Esophagus (tissue), 2 donors: ENCODE results near the gene MRPS6. TPM values are rescaled to one million over a fixed set of nuclear protein-coding genes. Genes with fewer than 3 reads are reported as not detected.

Source experiments
- H3K27ac ChIP-seq, 2 donors: one replicate each; pipeline ENCODE4 v1.5.1; 2013; ENCODE audit warnings: low read depth in 2 of 2, mild to moderate bottlenecking in 2 of 2, inconsistent platforms in 1 of 2, low read length in 1 of 2, moderate library complexity in 1 of 2
- H3K27me3 ChIP-seq, 2 donors: one replicate each; pipeline ENCODE4 v1.6.1; 2013; ENCODE audit warnings: low read length in 2 of 2, control low read depth in 1 of 2, mild to moderate bottlenecking in 1 of 2; ENCODE audit not compliant: insufficient read depth in 2 of 2, control insufficient read depth in 1 of 2
- H3K36me3 ChIP-seq, 2 donors: one replicate each; pipeline ENCODE4 v1.6.1; 2013; ENCODE audit warnings: low read length in 1 of 2; ENCODE audit not compliant: control insufficient read depth in 2 of 2, insufficient read depth in 2 of 2
- H3K4me1 ChIP-seq, 2 donors: one replicate each; pipeline ENCODE4 v1.6.1; 2013; ENCODE audit warnings: low read length in 1 of 2; ENCODE audit not compliant: control insufficient read depth in 2 of 2, insufficient read depth in 2 of 2
- H3K4me3 ChIP-seq, 2 donors: one replicate each; pipeline ENCODE4 v1.5.1; 2013; ENCODE audit warnings: low read length in 2 of 2, mild to moderate bottlenecking in 2 of 2, low read depth in 1 of 2, moderate library complexity in 1 of 2
- H3K9me3 ChIP-seq, 2 donors: one replicate each; pipeline ENCODE4 v1.6.1; 2013; ENCODE audit warnings: mild to moderate bottlenecking in 2 of 2, low read depth in 1 of 2, low read length in 1 of 2, moderate library complexity in 1 of 2; ENCODE audit not compliant: control insufficient read depth in 2 of 2, insufficient read depth in 1 of 2
- WGBS, 2 donors: extraction: QIAGEN DNeasy Blood & Tissue Kit; methylation state at CpG; one replicate each; pipeline ENCODE4 v1.1.7; 2013; 5-methylcytosine and 5-hydroxymethylcytosine counted together
- polyA plus RNA-seq, 2 donors: library from polyadenylated mRNA; stranded (reverse); fragments of 200-250 nt; gene quantifications; one replicate each; pipeline ENCODE4 v1.2.3, GENCODE V29; 2013
- donor health status: healthy with polysubstance abuse.
- donor health status: Bipolar disorder and iron deficiency.

Gene MRPS6
- polyA plus RNA-seq, 2 donors, result 24.3 to 37.8 TPM

- H3K4me3 ChIP-seq, result no peak overlapping the region
- 78 to 85% methylated on average over 11 of the region's 11 CpGs for WGBS, 2 donors
Observed at GRCh38 chr21:34037009-34037795, 36.2 kb upstream of the MRPS6 start.

GRCh38 chr21:34039678-34040382, 33.5 kb upstream of the MRPS6 start:
- WGBS, 2 donors, result 70 to 72% methylated on average over 10 of the region's 10 CpGs
- no peaks in the 10 kb centered on the region for H3K4me1 ChIP-seq
- H3K9me3 ChIP-seq, result peaks cover 2% of the 10 kb centered on the region in 2 donors
- no peak overlapping the region for H3K4me3 ChIP-seq
- H3K36me3 ChIP-seq, result no peaks in the 10 kb centered on the region
- no peaks in the 10 kb centered on the region for H3K27me3 ChIP-seq
- H3K27ac ChIP-seq, result no peak overlapping the region

More at GRCh38 chr21:34037009-34037795, 36.2 kb upstream of the MRPS6 start:
- Histone ChIP-seq H3K36me3 (no peaks in the 10 kb centered on the region), H3K27me3 (no peaks in the 10 kb centered on the region), H3K27ac (no peak overlapping the region), H3K9me3 (peaks cover 2% of the 10 kb centered on the region in 2 donors), H3K4me1 (no peaks in the 10 kb centered on the region)

GRCh38 chr21:34042735-34043134, 30.6 kb upstream of the MRPS6 start:
- no peaks in the 10 kb centered on the region for H3K36me3 ChIP-seq
- no peaks in the 10 kb centered on the region for H3K4me1 ChIP-seq
- WGBS, 2 donors, result 71 to 80% methylated on average over 1 of the region's 1 CpG
- no peaks in the 10 kb centered on the region for H3K27me3 ChIP-seq
- H3K27ac ChIP-seq, result no peak overlapping the region
- H3K4me3 ChIP-seq, result no peak overlapping the region
- peaks cover 0 to 2% of the 10 kb centered on the region in 2 donors for H3K9me3 ChIP-seq

- H3K27me3 ChIP-seq, result no peaks in the 10 kb centered on the region
- 88 to 94% methylated on average over 4 of the region's 4 CpGs for WGBS, 2 donors
- H3K4me3 ChIP-seq, result no peak overlapping the region
Observed at GRCh38 chr21:34043333-34043732, 30.0 kb upstream of the MRPS6 start.

GRCh38 chr21:34046917-34047316, 26.5 kb upstream of the MRPS6 start:
- Histone ChIP-seq H3K4me3 (no peak overlapping the region), H3K27ac (no peak overlapping the region), H3K27me3 (no peaks in the 10 kb centered on the region), H3K36me3 (no peaks in the 10 kb centered on the region), H3K4me1 (no peaks in the 10 kb centered on the region), H3K9me3 (no peaks in the 10 kb centered on the region)
- 79 to 81% methylated on average over 6 of the region's 6 CpGs for WGBS, 2 donors

More at GRCh38 chr21:34043333-34043732, 30.0 kb upstream of the MRPS6 start:
- no peaks in the 10 kb centered on the region for H3K36me3 ChIP-seq
- no peaks in the 10 kb centered on the region for H3K4me1 ChIP-seq
- H3K27ac ChIP-seq, result no peak overlapping the region
- H3K9me3 ChIP-seq, result peaks cover 0 to 2% of the 10 kb centered on the region in 2 donors

GRCh38 chr21:34047835-34048234, 25.5 kb upstream of the MRPS6 start:
- H3K4me3 ChIP-seq, result no peak overlapping the region
- no peak overlapping the region for H3K27ac ChIP-seq
- no peaks in the 10 kb centered on the region for H3K36me3 ChIP-seq
- no peaks in the 10 kb centered on the region for H3K9me3 ChIP-seq
- no peaks in the 10 kb centered on the region for H3K4me1 ChIP-seq
- no peaks in the 10 kb centered on the region for H3K27me3 ChIP-seq

GRCh38 chr21:34052171-34052570, 21.2 kb upstream of the MRPS6 start:
- Histone ChIP-seq H3K27ac (no peak overlapping the region), H3K9me3 (no peaks in the 10 kb centered on the region), H3K4me3 (no peak overlapping the region), H3K27me3 (no peaks in the 10 kb centered on the region), H3K4me1 (no peaks in the 10 kb centered on the region), H3K36me3 (no peaks in the 10 kb centered on the region)
- 87 to 88% methylated on average over 5 of the region's 5 CpGs for WGBS, 2 donors

GRCh38 chr21:34054259-34054658, 19.1 kb upstream of the MRPS6 start:
- H3K9me3 ChIP-seq, result no peaks in the 10 kb centered on the region
- no peak overlapping the region for H3K4me3 ChIP-seq
- no peak overlapping the region for H3K27ac ChIP-seq
- WGBS, 2 donors, result 75 to 87% methylated on average over 4 of the region's 4 CpGs
- H3K4me1 ChIP-seq, result no peaks in the 10 kb centered on the region
- no peaks in the 10 kb centered on the region for H3K27me3 ChIP-seq
- H3K36me3 ChIP-seq, result no peaks in the 10 kb centered on the region

GRCh38 chr21:34055615-34056014, 17.8 kb upstream of the MRPS6 start:
- Histone ChIP-seq H3K4me3 (no peak overlapping the region), H3K36me3 (no peaks in the 10 kb centered on the region), H3K9me3 (no peaks in the 10 kb centered on the region), H3K27ac (no peak overlapping the region), H3K27me3 (no peaks in the 10 kb centered on the region), H3K4me1 (no peaks in the 10 kb centered on the region)
- 86 to 88% methylated on average over 5 of the region's 5 CpGs for WGBS, 2 donors
